ENCODE measurements around the gene CA10. TPM values are rescaled to one million over a fixed set of nuclear protein-coding genes. Genes with fewer than 3 reads are reported as not detected.

CA10 gene
- total and polyA plus RNA-seq, 2 donors (not counting 3 experiments of a cell fraction or from before 2014, with no cell fraction given), result not detected

DNA sequence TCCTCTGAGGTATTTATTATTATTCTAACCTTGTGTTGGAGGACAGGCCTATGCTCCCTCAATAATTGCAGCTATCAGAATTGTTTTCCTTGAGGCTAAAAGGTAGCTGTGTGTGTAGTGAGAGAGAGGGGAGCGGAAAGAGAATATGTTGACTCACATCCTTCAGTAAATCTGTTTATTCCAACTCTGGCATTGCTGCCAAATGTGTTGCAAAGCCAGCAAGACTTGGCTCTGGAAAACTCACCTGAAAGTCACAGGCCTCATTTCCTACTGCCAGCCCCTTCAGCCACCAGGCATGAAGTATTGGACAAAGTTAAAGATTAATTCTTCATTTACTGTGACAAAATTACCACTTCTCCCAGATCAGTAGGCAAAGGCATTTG lies 9.6 kb downstream of the CA10 start:
- Histone ChIP-seq H3K4me1 (ENCODE audit: control insufficient read depth, extremely low read depth, insufficient read depth, low read length) (no peaks in the 10 kb centered on the region), H3K79me2 (ENCODE audit: control insufficient read depth, insufficient read depth, low read length) (no peaks in the 10 kb centered on the region), H3K9ac (replicated peaks; ENCODE audit: extremely low read depth, insufficient read depth, low read length) (no peak overlapping the region), H3K9me1 (replicated peaks; ENCODE audit: control insufficient read depth, extremely low read depth, insufficient read depth, low read length) (no peaks in the 10 kb centered on the region), H4K20me1 (replicated peaks; ENCODE audit: control insufficient read depth, extremely low read depth, insufficient read depth, low read length) (no peaks in the 10 kb centered on the region), H3K4me2 (ENCODE audit: insufficient read depth, low read length) (no peak overlapping the region), H3K36me3 (ENCODE audit: control insufficient read depth in 2 of 2, extremely low read depth in 1 of 2, insufficient read depth in 2 of 2, low read length in 2 of 2) (no peaks in the 10 kb centered on the region), H3K27me3 (ENCODE audit: control insufficient read depth in 2 of 2, insufficient read depth in 2 of 2, low read length in 2 of 2) (no peaks in the 10 kb centered on the region), H3K9me3 (replicated peaks; ENCODE audit: control insufficient read depth, insufficient read depth, low read length) (no peaks in the 10 kb centered on the region), H3K4me3 (replicated peaks in 1 of 3; ENCODE audit: insufficient read depth in 1 of 3, low read depth in 1 of 3, low read length in 3 of 3) (no peak overlapping the region), H2AFZ (ENCODE audit: low read depth, low read length) (no peak overlapping the region), H3K27ac (ENCODE audit: insufficient read depth, low read depth, low read length) (no peak overlapping the region)
- CTCF ChIA-PET, result no interaction called here
- intact Hi-C loops (cut with micrococcal nuclease) (no loop called here), dilution Hi-C loops (cut with MboI; ENCODE audit: extremely low pct_ligation_motif_present, low sequenced_read_pairs) (no loop called here)
- no TSS peak for BruUV-seq (replicated peaks)
- no peak for TF ChIP-seq GATA2 (IDR thresholded peaks at IDR 0.05; ENCODE audit: insufficient read depth, insufficient read length, low read depth, low read length)
- TF ChIP-seq EZH2 (IDR thresholded peaks at IDR 0.05; ENCODE audit: borderline replicate concordance, low read depth, low read length, severe bottlenecking), result no peak
- TF ChIP-seq POLR2A (IDR thresholded peaks at IDR 0.05; ENCODE audit: low read depth, low read length), result no peak
- TF ChIP-seq, protein P1, sequence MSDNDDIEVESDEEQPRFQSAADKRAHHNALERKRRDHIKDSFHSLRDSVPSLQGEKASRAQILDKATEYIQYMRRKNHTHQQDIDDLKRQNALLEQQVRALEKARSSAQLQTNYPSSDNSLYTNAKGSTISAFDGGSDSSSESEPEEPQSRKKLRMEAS (IDR thresholded peaks at IDR 0.05; ENCODE audit: insufficient read depth, insufficient read length), result no peak
- no peak for TF ChIP-seq FOS (IDR thresholded peaks at IDR 0.05; ENCODE audit: borderline replicate concordance, insufficient read depth, low read length)
- TF ChIP-seq, protein P2, sequence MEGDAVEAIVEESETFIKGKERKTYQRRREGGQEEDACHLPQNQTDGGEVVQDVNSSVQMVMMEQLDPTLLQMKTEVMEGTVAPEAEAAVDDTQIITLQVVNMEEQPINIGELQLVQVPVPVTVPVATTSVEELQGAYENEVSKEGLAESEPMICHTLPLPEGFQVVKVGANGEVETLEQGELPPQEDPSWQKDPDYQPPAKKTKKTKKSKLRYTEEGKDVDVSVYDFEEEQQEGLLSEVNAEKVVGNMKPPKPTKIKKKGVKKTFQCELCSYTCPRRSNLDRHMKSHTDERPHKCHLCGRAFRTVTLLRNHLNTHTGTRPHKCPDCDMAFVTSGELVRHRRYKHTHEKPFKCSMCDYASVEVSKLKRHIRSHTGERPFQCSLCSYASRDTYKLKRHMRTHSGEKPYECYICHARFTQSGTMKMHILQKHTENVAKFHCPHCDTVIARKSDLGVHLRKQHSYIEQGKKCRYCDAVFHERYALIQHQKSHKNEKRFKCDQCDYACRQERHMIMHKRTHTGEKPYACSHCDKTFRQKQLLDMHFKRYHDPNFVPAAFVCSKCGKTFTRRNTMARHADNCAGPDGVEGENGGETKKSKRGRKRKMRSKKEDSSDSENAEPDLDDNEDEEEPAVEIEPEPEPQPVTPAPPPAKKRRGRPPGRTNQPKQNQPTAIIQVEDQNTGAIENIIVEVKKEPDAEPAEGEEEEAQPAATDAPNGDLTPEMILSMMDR (IDR thresholded peaks at IDR 0.05; ENCODE audit: extremely low read depth in 1 of 2, insufficient read depth in 1 of 2, low read depth in 1 of 2, low read length in 2 of 2), result no peak
- TF ChIP-seq POLR2AphosphoS5 (IDR thresholded peaks at IDR 0.05; ENCODE audit: insufficient read depth, low read depth, low read length), result no peak
- no peak for TF ChIP-seq JUN (IDR thresholded peaks at IDR 0.05; ENCODE audit: borderline replicate concordance, insufficient read depth, insufficient read length, low read depth)
- TF ChIP-seq MYC (IDR thresholded peaks at IDR 0.05; ENCODE audit: low read depth, low read length), result no peak
- DNase-seq (ENCODE audit: low read depth, low spot score) (no peak), FAIRE-seq (no peak)
- POLR2A ChIA-PET, result no interaction called here
